PC-3 (cell line): ENCODE data around the gene SPPL2B. TPM values are rescaled to one million over a fixed set of nuclear protein-coding genes. Genes with fewer than 3 reads are reported as not detected.

Experiments used
- ATAC-seq: fragments of 200-7000 bp; cut with Tn5 transposase; 2 replicates; pipeline ENCODE4 v1.9.1; 2020; ENCODE audit warnings: mild to moderate bottlenecking, moderate library complexity
- BruUV-seq: library from RNA; stranded (reverse); fragments of 400-500 nt; replicated peaks from 2 replicates; lab custom pipeline; 2021; lab: Mats Ljungman, UMichigan
- CTCF ChIA-PET: fragments of 300-600 bp; sonication (Branson Sonifier 250); formaldehyde crosslinking; loops from one replicate; lab custom pipeline; 2022; ENCODE audit warnings: antibody characterized with exemption; lab: Charles Lee
- POLR2A ChIA-PET: fragments of 300-600 bp; sonication (Branson Sonifier 250); formaldehyde crosslinking; loops from one replicate; lab custom pipeline; 2022; ENCODE audit warnings: antibody characterized with exemption; ENCODE audit not compliant: unreplicated experiment; lab: Charles Lee
- DNase-seq: peaks from one replicate; pipeline ENCODE4 v3.0.0-alpha.2; 2015
- H2AFZ ChIP-seq: fragments of 300-600 bp; sonication (generic); 2 replicates; pipeline ENCODE4 v1.6.0; 2016; ENCODE audit warnings: antibody characterized with exemption, low read length
- H3F3A ChIP-seq: fragments of 300-600 bp; sonication (generic); one replicate; pipeline ENCODE4 v1.6.0; 2017; ENCODE audit warnings: antibody characterized with exemption, low read length, control low read depth, mild to moderate bottlenecking; ENCODE audit not compliant: unreplicated experiment
- H3K27ac ChIP-seq: fragments of 300-600 bp; sonication (generic); 2 replicates; pipeline ENCODE4 v1.5.1; 2016; ENCODE audit warnings: mild to moderate bottlenecking, low read length
- H3K27me3 ChIP-seq: fragments of 300-600 bp; sonication (generic); 2 replicates; pipeline ENCODE4 v1.6.1; 2016; ENCODE audit warnings: low read length, mixed read lengths
- H3K36me3 ChIP-seq: fragments of 300-600 bp; sonication (generic); 2 replicates; pipeline ENCODE4 v1.6.1; 2016; ENCODE audit warnings: low read depth, mixed run types, low read length, mixed read lengths
- H3K4me1 ChIP-seq: fragments of 300-600 bp; sonication (generic); 2 replicates; pipeline ENCODE4 v1.5.1; 2016; ENCODE audit warnings: low read length; ENCODE audit not compliant: insufficient read depth
- H3K4me2 ChIP-seq: fragments of 300-600 bp; sonication (generic); 2 replicates; pipeline ENCODE4 v1.6.0; 2016; ENCODE audit warnings: low read length
- H3K4me3 ChIP-seq: fragments of 300-600 bp; sonication (generic); 2 replicates; pipeline ENCODE4 v1.5.1; 2016; ENCODE audit warnings: mild to moderate bottlenecking, low read length, mixed read lengths
- H3K79me2 ChIP-seq: fragments of 300-600 bp; sonication (generic); 2 replicates; pipeline ENCODE4 v1.6.1; 2017; ENCODE audit warnings: low read length, mixed read lengths
- H3K9ac ChIP-seq: fragments of 300-600 bp; sonication (generic); 2 replicates; pipeline ENCODE4 v1.6.0; 2016; ENCODE audit warnings: mild to moderate bottlenecking, low read length
- H3K9me2 ChIP-seq: fragments of 300-600 bp; sonication (generic); replicated peaks from 2 replicates; pipeline ENCODE4 v1.6.1; 2016; ENCODE audit warnings: mixed run types, low read length, mixed read lengths
- H3K9me3 ChIP-seq: fragments of 300-600 bp; sonication (generic); 2 replicates; pipeline ENCODE4 v1.6.1; 2016; ENCODE audit warnings: low read length, mixed read lengths
- H4K20me1 ChIP-seq: fragments of 300-600 bp; sonication (generic); 2 replicates; pipeline ENCODE4 v1.6.1; 2016; ENCODE audit warnings: low read length, mixed read lengths
- CTCF ChIP-seq: fragments of 300-600 bp; sonication (generic); conservative IDR thresholded peaks from 2 replicates; pipeline ENCODE4 v1.5.1; 2017; ENCODE audit warnings: antibody characterized with exemption, low read depth, mild to moderate bottlenecking, low read length
- EZH2 ChIP-seq: fragments of 300-600 bp; sonication (generic); IDR thresholded peaks from one replicate; pipeline ENCODE4 v1.6.1; 2017; ENCODE audit warnings: antibody characterized with exemption, mild to moderate bottlenecking, low read length; ENCODE audit not compliant: unreplicated experiment
- EZH2phosphoT487 ChIP-seq: fragments of 300-600 bp; sonication (generic); IDR thresholded peaks from 2 replicates; pipeline ENCODE4 v1.6.1; 2018; ENCODE audit warnings: mild to moderate bottlenecking, antibody characterized with exemption, low read length, borderline replicate concordance
- intact Hi-C: fragments of 100-400 bp; cut with micrococcal nuclease; formaldehyde crosslinking; loops from 2 replicates; pipeline ENCODE4 v1.9.0; 2023
- total RNA-seq: library from RNA; depleted of rRNA; stranded (reverse); fragments of >200 nt; gene quantifications from 2 replicates; pipeline ENCODE4 v1.2.3, GENCODE V29; 2014

SPPL2B gene
- total RNA-seq, 1 experiment from 2014 or later, result 28.6 TPM

GRCh38 chr19:2330255-2330631 lies 1.8 kb downstream of the SPPL2B start:
- Histone ChIP-seq H3K27me3 (no peaks in the 10 kb centered on the region), H3K4me2 (no peak overlapping the region), H2AFZ (no peak overlapping the region), H3K27ac (no peak overlapping the region), H3K79me2 (peaks cover 70% of the 10 kb centered on the region), H3K9ac (no peak overlapping the region), H3K9me3 (no peaks in the 10 kb centered on the region), H3K4me1 (peaks cover 11% of the 10 kb centered on the region), H3K36me3 (no peaks in the 10 kb centered on the region; the same call in 1 of the 2 replicates), H3K4me3 (no peak overlapping the region), H4K20me1 (no peaks in the 10 kb centered on the region), H3F3A (no peaks in the 10 kb centered on the region), H3K9me2 (no peaks in the 10 kb centered on the region)
- intact Hi-C loops, result no loop called here
- ChIA-PET CTCF (no interaction called here), POLR2A (no interaction called here)
- ATAC-seq (no peak), DNase-seq (no peak)
- TF ChIP-seq CTCF (no peak), EZH2 (no peak), EZH2phosphoT487 (no peak)
- no TSS peak for BruUV-seq

- Histone ChIP-seq H2AFZ (no peak overlapping the region), H3K36me3 (no peaks in the 10 kb centered on the region; the same call in 1 of the 2 replicates), H3K4me2 (no peak overlapping the region), H3K9me2 (no peaks in the 10 kb centered on the region), H3F3A (no peaks in the 10 kb centered on the region), H3K4me1 (peaks cover 11% of the 10 kb centered on the region), H3K9ac (no peak overlapping the region), H4K20me1 (no peaks in the 10 kb centered on the region), H3K27me3 (no peaks in the 10 kb centered on the region), H3K79me2 (peaks cover 67% of the 10 kb centered on the region), H3K9me3 (no peaks in the 10 kb centered on the region), H3K4me3 (no peak overlapping the region), H3K27ac (no peak overlapping the region)
- POLR2A ChIA-PET, result no interaction called here
- DNase-seq, result no peak
- CTCF ChIA-PET, result no interaction called here
- BruUV-seq, result no TSS peak
- no peak for TF ChIP-seq EZH2phosphoT487
- TF ChIP-seq CTCF, result no peak
- no peak for TF ChIP-seq EZH2
- intact Hi-C loops, result no loop called here
- ATAC-seq, result no peak
Observed at GRCh38 chr19:2330632-2331284, 2.3 kb downstream of the SPPL2B start.

GRCh38 chr19:2331601-2332246 lies 3.2 kb downstream of the SPPL2B start:
- no peaks in the 10 kb centered on the region for H4K20me1 ChIP-seq
- TF ChIP-seq EZH2phosphoT487 (no peak), CTCF (no peak), EZH2 (no peak)
- H3K4me3 ChIP-seq, result no peak overlapping the region
- no TSS peak for BruUV-seq
- no peaks in the 10 kb centered on the region for H3K36me3 ChIP-seq
- no peaks in the 10 kb centered on the region for H3F3A ChIP-seq
- peaks cover 63% of the 10 kb centered on the region for H3K79me2 ChIP-seq
- ChIA-PET CTCF (interaction anchor here (0.5 kb wide), 1 partner anchor 70 kb away, joined by 3 read pairs; no protein-coding TSS in a partner anchor), POLR2A (no interaction called here)
- no peaks in the 10 kb centered on the region for H3K9me3 ChIP-seq
- DNase-seq (no peak), ATAC-seq (no peak)
- H3K9ac ChIP-seq, result no peak overlapping the region
- intact Hi-C loops, result no loop called here
- no peak overlapping the region for H3K4me2 ChIP-seq
- no peaks in the 10 kb centered on the region for H3K9me2 ChIP-seq
- peaks cover 11% of the 10 kb centered on the region for H3K4me1 ChIP-seq
- H3K27me3 ChIP-seq, result no peaks in the 10 kb centered on the region
- no peak overlapping the region for H3K27ac ChIP-seq
- no peak overlapping the region for H2AFZ ChIP-seq
